Brain pericyte (primary cell): ENCODE data around the gene SLC1A2.

Source experiments
- DNase-seq: peaks from one replicate; pipeline ENCODE4 v3.0.0-alpha.2; 2012; ENCODE audit warnings: low read depth, low spot score

Gene SLC1A2

GRCh38 chr11:35303596-35304385 is 115.6 kb downstream of the SLC1A2 start:
- DNase-seq, result no peak

DNA sequence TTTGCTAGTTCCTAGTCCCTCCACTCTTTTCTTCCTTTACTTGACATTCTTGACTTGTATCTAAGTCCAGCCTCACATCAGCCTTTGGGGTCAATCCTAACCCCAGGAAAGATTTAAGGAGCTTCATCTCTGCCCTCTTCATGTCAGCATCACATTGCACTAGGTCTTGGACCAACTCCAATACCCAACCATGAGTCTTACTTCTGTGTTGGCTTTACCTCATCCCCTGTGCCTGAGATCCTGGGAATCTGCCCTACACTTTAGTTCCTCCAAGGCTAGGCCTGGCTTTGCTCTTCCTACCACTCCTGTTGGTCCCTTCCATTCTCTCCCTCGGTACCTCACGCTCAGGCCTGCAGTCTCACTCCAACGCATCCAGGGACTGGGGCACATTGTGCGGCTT is 117.0 kb downstream of the SLC1A2 start:
- no peak for DNase-seq

DNA sequence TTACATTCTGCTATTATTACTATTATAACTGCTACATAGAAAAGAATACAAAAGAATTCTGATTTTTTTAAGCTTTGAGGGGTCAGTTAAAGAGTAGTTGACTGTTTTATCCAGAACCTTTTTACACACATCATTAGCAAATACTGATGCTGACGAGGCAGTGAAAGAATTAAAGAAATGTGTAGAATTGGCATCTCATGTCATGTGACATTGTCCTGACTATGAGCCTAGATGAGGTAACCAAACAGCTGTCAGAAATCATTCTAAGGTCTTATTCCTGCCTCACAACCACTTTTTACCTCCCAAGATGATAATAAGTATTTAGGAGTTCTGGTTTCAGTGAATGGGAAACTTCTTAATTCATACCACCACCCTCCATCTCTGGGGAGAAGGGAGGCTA is 121.0 kb downstream of the SLC1A2 start:
- no peak for DNase-seq

GRCh38 chr11:35295751-35296150 is 123.6 kb downstream of the SLC1A2 start:
- DNase-seq, result no peak

GRCh38 chr11:35293699-35294098 is 125.7 kb downstream of the SLC1A2 start:
- no peak for DNase-seq

- no peak for DNase-seq
These were observed 126.3 kb downstream of the SLC1A2 start for GRCh38 chr11:35293035-35293434.

- DNase-seq, result no peak
These were observed 127.1 kb downstream of the SLC1A2 start for GRCh38 chr11:35292279-35292678.

- no peak for DNase-seq
These were observed 128.5 kb downstream of the SLC1A2 start for GRCh38 chr11:35290876-35291275.

- DNase-seq, result no peak
These were observed 129.5 kb downstream of the SLC1A2 start for GRCh38 chr11:35289821-35290220.

- no peak for DNase-seq
These were observed 130.4 kb downstream of the SLC1A2 start for GRCh38 chr11:35288817-35289541.

- no peak for DNase-seq
These were observed 131.0 kb downstream of the SLC1A2 start for GRCh38 chr11:35288309-35288708.

GRCh38 chr11:35287344-35287890 is 131.9 kb downstream of the SLC1A2 start:
- no peak for DNase-seq

GRCh38 chr11:35286126-35286525 is 133.2 kb downstream of the SLC1A2 start:
- DNase-seq, result no peak

- DNase-seq, result no peak
These were observed 133.9 kb downstream of the SLC1A2 start for GRCh38 chr11:35285471-35285870.

DNA sequence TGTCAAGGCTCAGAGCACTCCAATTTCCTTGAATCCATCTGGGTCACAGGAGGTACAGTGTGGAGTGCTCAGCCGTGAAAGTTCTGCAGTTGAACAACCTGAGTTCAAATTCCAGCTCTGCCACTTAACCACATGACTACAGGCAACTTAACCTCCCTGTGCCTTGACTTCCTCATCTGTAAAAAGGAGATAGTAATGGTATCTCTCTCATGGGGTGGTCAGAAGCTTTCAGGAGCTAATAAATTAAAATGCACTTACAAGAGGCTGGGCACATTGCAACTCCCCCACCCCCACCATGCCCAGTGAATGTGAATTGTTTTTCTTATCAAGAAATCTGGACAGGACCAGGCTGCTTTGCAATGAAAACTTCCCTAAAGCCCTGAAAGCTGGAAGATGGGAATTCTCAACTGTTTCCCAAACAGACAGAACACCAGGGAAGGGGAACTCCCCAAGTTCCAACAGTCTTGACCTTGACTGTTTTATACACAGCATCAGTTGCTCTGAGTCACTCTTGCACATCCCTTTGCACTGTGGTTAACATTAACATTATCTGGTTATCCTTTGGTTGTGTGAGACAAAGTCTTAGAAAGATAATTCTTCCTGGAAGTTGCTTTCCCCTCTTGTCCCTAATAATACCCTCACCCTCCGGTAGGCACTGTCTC is 137.0 kb downstream of the SLC1A2 start:
- no peak for DNase-seq

DNA sequence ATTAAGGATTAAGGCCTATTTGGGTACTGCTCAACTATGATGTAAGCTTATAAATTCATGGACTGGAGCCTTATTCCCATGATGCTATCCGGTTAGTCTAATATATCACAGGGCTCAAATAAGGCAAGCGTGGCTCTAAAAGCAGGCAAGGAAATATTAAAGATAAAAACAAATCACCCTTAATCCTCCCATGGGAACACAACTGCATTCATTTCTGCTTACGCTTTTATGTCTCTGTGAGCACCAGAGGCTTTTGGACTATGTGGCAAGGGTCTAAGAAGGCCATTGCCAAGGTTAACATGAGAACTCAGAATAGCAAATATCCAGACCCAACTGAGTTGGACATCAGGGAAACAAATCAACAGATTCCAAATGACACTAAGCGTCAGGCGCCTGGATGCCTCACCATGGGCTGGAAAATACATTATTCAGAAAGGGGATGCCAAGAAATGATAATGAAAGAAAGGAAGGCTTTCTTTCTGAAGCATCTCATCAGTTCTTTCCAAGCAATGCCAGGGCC is 138.1 kb downstream of the SLC1A2 start:
- DNase-seq, result no peak

GRCh38 chr11:35280727-35281126 is 138.6 kb downstream of the SLC1A2 start:
- DNase-seq, result no peak

DNA sequence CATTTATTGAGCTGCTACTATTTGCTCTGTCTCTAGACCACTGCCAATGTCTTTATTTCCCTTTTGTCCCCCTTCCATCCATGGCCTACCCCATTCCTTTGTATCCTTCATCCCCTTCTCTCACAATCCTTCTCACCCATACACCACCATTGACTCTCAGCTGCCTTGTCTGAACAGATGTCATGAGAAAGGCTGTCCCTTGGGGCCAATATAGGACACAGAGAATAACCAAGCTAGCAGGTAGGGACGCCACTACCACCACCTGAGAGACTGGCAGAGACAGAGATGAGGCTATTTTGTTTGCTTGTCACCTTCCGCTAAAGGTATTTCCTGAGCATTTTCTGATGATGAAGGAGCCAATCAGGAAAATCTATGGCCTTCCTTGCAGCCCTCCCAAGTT is 141.5 kb downstream of the SLC1A2 start:
- no peak for DNase-seq

GRCh38 chr11:35276396-35277145 is 142.8 kb downstream of the SLC1A2 start:
- DNase-seq, result no peak

- no peak for DNase-seq
These were observed 143.6 kb downstream of the SLC1A2 start for GRCh38 chr11:35275786-35276170.
